ENCODE results near the gene IL9.

The IL9 gene

GRCh38 chr5:135895474-135896006, at the start of gene IL9:
Gene IL9 (minus strand): TSS chr5:135895841. CDS start chr5:135895816, 25 bp downstream.
- FAIRE-seq: no peak
- no peak for DNase-seq (ENCODE audit: low spot score)

GRCh38 chr5:135944967-135945560, 49.4 kb upstream of the IL9 start:
- DNase-seq (ENCODE audit: low spot score): peak; percentile 37
- no peak for FAIRE-seq

- no peak for DNase-seq (ENCODE audit: low spot score)
- FAIRE-seq: no peak
Measured at GRCh38 chr5:135944564-135944963, 48.9 kb upstream of the IL9 start.

- DNase-seq (ENCODE audit: low spot score) (no peak), FAIRE-seq (no peak)
Measured at GRCh38 chr5:135942202-135942771, 46.6 kb upstream of the IL9 start.

DNA sequence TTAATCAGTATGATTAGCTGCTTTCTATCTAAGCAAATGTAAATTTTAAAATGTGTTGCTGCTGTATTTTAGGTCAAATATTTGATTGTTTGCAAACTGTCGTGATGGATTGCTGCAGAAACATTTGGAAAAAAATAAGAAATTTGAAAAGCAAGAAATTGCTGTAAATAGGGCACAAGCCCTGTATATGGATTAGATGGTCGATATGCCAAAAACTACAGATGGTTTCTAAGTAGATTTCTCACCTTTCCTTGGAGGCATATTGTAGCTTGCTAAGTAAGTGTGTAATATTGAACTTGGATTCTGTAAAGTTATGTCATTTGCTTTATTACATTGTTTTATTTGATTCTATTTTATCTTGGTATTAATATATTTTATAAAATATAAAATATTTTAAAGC, 46.1 kb upstream of the IL9 start:
- FAIRE-seq (no peak), DNase-seq (ENCODE audit: low spot score) (no peak)

- DNase-seq (ENCODE audit: low spot score) (no peak), FAIRE-seq (no peak)
Measured at GRCh38 chr5:135937245-135937911, 41.7 kb upstream of the IL9 start.

DNA sequence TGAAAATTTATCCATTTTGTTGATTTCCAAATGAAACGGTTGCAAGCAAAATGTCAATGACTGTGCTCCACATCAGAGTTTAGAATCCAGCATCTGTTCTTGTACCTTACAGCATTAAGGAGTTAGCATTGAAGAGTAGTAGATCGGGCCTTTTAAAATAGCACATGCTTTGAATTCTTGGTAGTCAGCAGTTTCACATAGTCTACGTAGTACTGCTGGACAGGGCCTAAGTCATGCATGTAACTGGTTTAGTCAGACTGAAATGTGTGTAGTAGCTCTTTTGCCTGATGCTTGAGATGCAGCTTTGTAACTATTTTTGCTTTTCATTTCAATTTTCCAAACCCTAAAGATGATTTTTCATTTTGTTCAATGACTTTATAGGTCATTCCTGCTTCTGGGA, 39.3 kb upstream of the IL9 start:
- no peak for DNase-seq (ENCODE audit: low spot score)
- no peak for FAIRE-seq

DNA sequence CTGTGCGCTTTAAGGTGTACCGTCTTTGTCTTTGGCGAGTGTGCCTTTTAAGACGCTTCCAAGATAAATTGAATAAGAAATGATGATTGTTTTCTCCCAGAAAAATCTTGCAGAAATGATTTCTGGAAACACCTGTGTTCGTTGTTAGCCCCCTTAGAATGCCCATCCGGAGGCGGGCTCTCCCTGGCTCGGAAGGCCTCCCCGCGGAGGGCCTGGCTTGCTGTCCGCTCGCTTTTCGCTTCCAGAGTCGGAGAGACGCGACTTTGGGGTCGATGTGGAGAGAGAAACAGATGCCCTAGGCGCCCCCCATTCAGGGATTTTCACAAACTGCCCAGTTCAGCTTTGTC, 35.3 kb upstream of the IL9 start:
- no peak for FAIRE-seq
- DNase-seq (ENCODE audit: low spot score): no peak

- FAIRE-seq (no peak), DNase-seq (ENCODE audit: low spot score) (no peak)
Measured at GRCh38 chr5:135930029-135930948, 34.6 kb upstream of the IL9 start.

DNA sequence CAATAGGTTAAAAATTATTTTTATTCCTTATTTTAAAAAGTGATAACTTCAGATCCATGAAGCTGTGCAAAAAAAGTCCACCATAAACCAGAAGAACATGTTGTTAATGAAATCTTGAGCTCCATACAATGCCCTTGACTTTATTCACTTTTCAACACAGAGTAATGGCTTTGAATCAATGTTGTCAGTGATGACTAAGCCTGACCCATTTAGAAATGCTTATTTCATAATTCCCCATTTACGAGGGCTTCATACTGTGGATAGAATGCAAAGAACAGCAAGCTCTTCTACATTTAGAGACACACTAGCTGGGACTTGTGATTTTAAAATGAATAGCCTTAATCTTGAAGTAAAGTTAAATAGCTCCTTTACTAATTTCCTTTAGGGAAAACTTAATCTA, 25.7 kb upstream of the IL9 start:
- no peak for FAIRE-seq

GRCh38 chr5:135920199-135920598, 24.6 kb upstream of the IL9 start:
- FAIRE-seq (no peak), DNase-seq (ENCODE audit: low spot score) (no peak)

More for the DNA sequence above, 25.7 kb upstream of the IL9 start:
- no peak for DNase-seq (ENCODE audit: low spot score)

- no peak for FAIRE-seq
Measured at GRCh38 chr5:135916638-135917263, 21.1 kb upstream of the IL9 start.

DNA sequence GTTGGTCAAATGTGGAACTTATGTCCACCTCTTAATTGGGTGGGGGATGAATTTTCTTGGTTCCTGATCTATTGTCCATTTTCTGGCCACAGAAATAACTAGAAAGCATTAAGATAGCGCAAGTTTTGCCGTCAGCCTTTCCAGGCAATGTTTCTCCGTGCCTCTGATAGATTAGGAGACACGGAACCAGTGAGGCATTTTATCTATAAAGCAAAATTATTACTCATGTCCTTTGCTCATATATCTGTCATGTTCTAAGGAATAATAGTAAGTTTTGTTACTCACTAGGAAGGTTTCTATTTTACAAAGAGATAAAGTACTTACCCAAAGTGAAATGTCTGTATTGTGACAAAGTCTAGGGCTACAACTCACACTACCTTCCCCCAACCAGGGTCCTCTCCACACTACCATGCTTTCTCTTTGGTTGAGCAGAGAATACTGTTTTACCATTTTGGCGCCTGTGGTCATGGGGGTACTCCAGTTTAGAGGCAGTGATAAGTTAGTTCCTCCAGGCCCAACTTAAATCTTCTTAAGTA, 19.9 kb upstream of the IL9 start:
- no peak for FAIRE-seq
- DNase-seq (ENCODE audit: low spot score): no peak

More at GRCh38 chr5:135916638-135917263, 21.1 kb upstream of the IL9 start:
- no peak for DNase-seq (ENCODE audit: low spot score)

DNA sequence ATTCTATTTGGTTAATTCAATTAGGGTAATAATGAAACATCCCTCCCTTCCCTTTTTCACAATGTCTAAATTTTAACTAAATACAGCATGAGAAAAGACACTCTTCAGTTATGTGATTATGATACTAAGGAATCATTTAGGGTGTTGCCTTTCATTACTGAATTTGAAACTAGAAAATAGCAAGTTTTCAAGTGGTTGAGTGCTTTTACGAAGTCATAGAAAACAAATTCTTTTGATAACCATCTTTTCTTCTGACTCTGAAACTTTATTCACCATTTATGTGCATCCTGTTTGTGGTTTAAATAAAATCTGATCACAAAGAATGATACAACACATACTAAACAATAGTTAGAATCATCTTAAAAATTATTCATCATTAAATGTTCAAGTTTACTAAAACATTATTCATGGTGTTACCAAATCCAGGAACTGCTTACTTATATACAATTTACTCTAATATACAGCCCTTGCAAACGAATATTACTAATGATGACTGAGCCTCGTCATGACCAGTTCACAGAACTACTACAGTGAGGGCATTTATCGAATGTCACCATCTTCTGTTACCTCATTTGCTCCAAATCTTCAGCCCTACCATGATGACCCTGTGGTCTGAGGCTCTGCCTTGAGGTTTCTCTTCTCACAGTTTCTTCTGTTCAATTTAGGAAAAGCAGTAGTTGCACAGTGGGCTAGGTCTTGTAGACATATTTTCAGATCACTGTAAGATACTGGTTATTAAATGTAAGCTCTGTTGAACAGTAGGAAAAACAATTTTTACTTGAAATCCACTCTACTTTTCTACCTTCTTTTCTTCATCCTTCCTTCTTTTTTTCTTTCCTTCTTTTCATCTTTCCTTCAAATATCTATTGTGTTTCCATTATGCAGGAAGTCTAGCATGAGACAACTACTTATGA, 18.3 kb upstream of the IL9 start:
- DNase-seq (ENCODE audit: low spot score) (no peak), FAIRE-seq (no peak)

DNA sequence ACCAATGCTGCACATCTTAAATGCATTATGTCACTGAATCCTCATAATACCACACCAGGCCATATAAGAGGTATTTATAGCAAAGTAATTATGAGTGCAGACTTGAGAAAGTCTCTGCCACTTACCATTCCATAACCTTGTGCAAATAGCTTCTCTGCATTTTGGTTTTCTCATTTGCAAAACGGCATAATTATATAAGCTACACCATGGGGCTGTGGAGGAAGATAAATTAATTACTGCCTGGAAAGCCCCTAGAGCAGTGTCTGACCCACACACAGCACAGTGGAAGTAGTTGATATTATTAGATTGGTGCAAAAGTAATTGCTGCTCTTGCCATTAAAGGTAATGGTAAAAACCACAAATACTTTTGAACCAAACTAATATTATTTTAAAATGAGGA, 9.5 kb upstream of the IL9 start:
- FAIRE-seq: no peak

DNA sequence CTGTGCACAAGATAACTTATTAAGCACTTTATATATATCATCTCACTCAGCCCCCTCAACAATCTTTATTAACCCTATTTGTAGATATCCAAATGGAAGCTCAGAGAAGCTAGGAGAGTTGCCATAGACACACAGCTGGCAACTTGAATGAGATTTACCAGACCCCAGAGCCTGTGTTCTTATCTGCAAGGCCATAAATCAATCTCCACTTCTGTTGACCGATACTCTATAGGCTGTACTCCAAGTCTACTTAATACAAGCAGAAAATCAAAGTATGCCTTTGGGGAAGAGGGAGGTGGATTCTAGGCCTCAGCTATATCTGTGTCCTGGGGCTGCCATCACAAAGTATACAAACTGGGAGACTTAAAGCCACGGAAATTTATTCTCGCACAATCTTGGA, 6.0 kb upstream of the IL9 start:
- DNase-seq (ENCODE audit: low spot score) (no peak), FAIRE-seq (no peak)

More for the DNA sequence above, 9.5 kb upstream of the IL9 start:
- DNase-seq (ENCODE audit: low spot score): no peak

- DNase-seq (ENCODE audit: low spot score) (no peak), FAIRE-seq (no peak)
Measured at GRCh38 chr5:135900276-135900675, 4.6 kb upstream of the IL9 start.

GRCh38 chr5:135898651-135899050, 3.0 kb upstream of the IL9 start:
- FAIRE-seq: no peak
- DNase-seq (ENCODE audit: low spot score): no peak

- DNase-seq (ENCODE audit: low spot score) (no peak), FAIRE-seq (no peak)
Measured at GRCh38 chr5:135894789-135895188, 852 bp downstream of the IL9 start.

- FAIRE-seq (no peak), DNase-seq (ENCODE audit: low spot score) (no peak)
Measured at GRCh38 chr5:135894276-135894675, 1.4 kb downstream of the IL9 start.
